GM21825 (cell line): ENCODE data around the gene REM2.

Source experiments
- ATAC-seq: cut with Tn5 transposase; IDR thresholded peaks from one replicate; pipeline ENCODE4 v1.9.1; 2021; ENCODE audit warnings: mild to moderate bottlenecking, moderate library complexity; ENCODE audit not compliant: unreplicated experiment

REM2 gene

GRCh38 chr14:22872833-22873520, 10.0 kb upstream of the REM2 start:
- no peak for ATAC-seq

- no peak for ATAC-seq
Observed at GRCh38 chr14:22875003-22875747, 7.8 kb upstream of the REM2 start.

- no peak for ATAC-seq
Observed at GRCh38 chr14:22875748-22876319, 7.2 kb upstream of the REM2 start.

GRCh38 chr14:22877000-22877501, 6.0 kb upstream of the REM2 start:
- no peak for ATAC-seq

- no peak for ATAC-seq
Observed at GRCh38 chr14:22878271-22879246, 4.5 kb upstream of the REM2 start.

GRCh38 chr14:22882064-22882463, 958 bp upstream of the REM2 start:
- no peak for ATAC-seq

GRCh38 chr14:22882529-22883172, 371 bp upstream of the REM2 start:
- ATAC-seq, result no peak

GRCh38 chr14:22884076-22884737, 1.2 kb downstream of the REM2 start:
- ATAC-seq, result no peak

- no peak for ATAC-seq
Observed at GRCh38 chr14:22884738-22885523, 1.9 kb downstream of the REM2 start.

- ATAC-seq, result no peak
Observed at GRCh38 chr14:22885975-22886374, 3.0 kb downstream of the REM2 start.

GRCh38 chr14:22886500-22887259, 3.7 kb downstream of the REM2 start:
- ATAC-seq, result peak; percentile 42

GRCh38 chr14:22887260-22887989, 4.4 kb downstream of the REM2 start:
- ATAC-seq, result peak; percentile 38

GRCh38 chr14:22887990-22888378, 5.0 kb downstream of the REM2 start:
- ATAC-seq, result peak; percentile 38

GRCh38 chr14:22888662-22889061, 5.6 kb downstream of the REM2 start:
- ATAC-seq, result no peak

- ATAC-seq, result no peak
Observed at GRCh38 chr14:22890416-22890815, 7.4 kb downstream of the REM2 start.

- no peak for ATAC-seq
Observed at GRCh38 chr14:22892488-22892887, 9.5 kb downstream of the REM2 start.

- no peak for ATAC-seq
Observed at GRCh38 chr14:22893706-22894105, 10.7 kb downstream of the REM2 start.

- ATAC-seq, result no peak
Observed at GRCh38 chr14:22895402-22895801, 12.4 kb downstream of the REM2 start.
